WTC11 (cell line): ENCODE results near the gene SIX6. TPM values are rescaled to one million over a fixed set of nuclear protein-coding genes. Genes with fewer than 3 reads are reported as not detected.
A peak's percentile ranks its signal among the peaks of the same experiment; 100 is the strongest.

ENCODE experiments used
- ATAC-seq: fragments of 200-7000 bp; cut with Tn5 transposase; 2 replicates; pipeline ENCODE4 v1.10.0; 2021; ENCODE audit warnings: mild to moderate bottlenecking, moderate library complexity
- CTCF ChIA-PET: fragments of 300-600 bp; sonication (Branson Sonifier 250); formaldehyde crosslinking; loops from one replicate; lab custom pipeline; 2021; ENCODE audit warnings: antibody characterized with exemption; lab: Charles Lee
- POLR2A ChIA-PET: fragments of 350-600 bp; sonication (Branson Sonifier 250); formaldehyde crosslinking; loops from one replicate; lab custom pipeline; 2021; ENCODE audit warnings: antibody characterized with exemption; lab: Charles Lee
- DNase-seq: peaks from one replicate; pipeline ENCODE4 v3.0.0; 2021; ENCODE audit warnings: low spot score
- H3K27ac Mint-ChIP-seq: 2 replicates; pipeline ENCODE4 v1.8.0; 2021; ENCODE audit warnings: mixed read lengths
- H3K27me3 Mint-ChIP-seq: 2 replicates; pipeline ENCODE4 v1.8.0; 2021; ENCODE audit warnings: low read depth, mild to moderate bottlenecking, moderate library complexity, mixed read lengths
- H3K36me3 Mint-ChIP-seq: 2 replicates; pipeline ENCODE4 v1.8.0; 2021; ENCODE audit warnings: mixed read lengths
- H3K4me1 Mint-ChIP-seq: 2 replicates; pipeline ENCODE4 v1.8.0; 2022; ENCODE audit warnings: mixed read lengths
- H3K4me3 Mint-ChIP-seq: 2 replicates; pipeline ENCODE4 v1.8.0; 2021; ENCODE audit warnings: mild to moderate bottlenecking, moderate library complexity, mixed read lengths
- H3K9me3 Mint-ChIP-seq: 2 replicates; pipeline ENCODE4 v1.8.0; 2021; ENCODE audit warnings: mixed read lengths
- ATF2 ChIP-seq: sonication (generic); formaldehyde crosslinking; IDR thresholded peaks from 2 replicates; pipeline ENCODE4 v1.8.1; 2022; ENCODE audit warnings: low read depth, missing genetic modification reagents, borderline replicate concordance
- ATF6 ChIP-seq: sonication (generic); formaldehyde crosslinking; IDR thresholded peaks from 2 replicates; pipeline ENCODE4 v1.8.1; 2023; ENCODE audit warnings: mild to moderate bottlenecking, missing genetic modification reagents
- CREB1 ChIP-seq: sonication (generic); formaldehyde crosslinking; IDR thresholded peaks from 2 replicates; pipeline ENCODE4 v1.8.0; 2023; ENCODE audit warnings: mild to moderate bottlenecking, missing genetic modification reagents
- CREM ChIP-seq: sonication (generic); formaldehyde crosslinking; IDR thresholded peaks from 2 replicates; pipeline ENCODE4 v1.8.1; 2022; ENCODE audit warnings: mild to moderate bottlenecking, missing genetic modification reagents, moderate library complexity
- CTCF ChIP-seq: fragments of 200-600 bp; IDR thresholded peaks from 2 replicates; pipeline ENCODE4 v1.8.0; 2022; ENCODE audit warnings: antibody characterized with exemption
- ELF4 ChIP-seq: sonication (generic); formaldehyde crosslinking; IDR thresholded peaks from 2 replicates; pipeline ENCODE4 v1.8.1; 2022; ENCODE audit warnings: low read depth, mild to moderate bottlenecking, moderate library complexity, missing genetic modification reagents
- JAZF1 ChIP-seq: fragments of 250-450 bp; sonication (Bioruptor Pico); IDR thresholded peaks from 2 replicates; pipeline ENCODE4 v1.9.0; 2021; ENCODE audit warnings: moderate library complexity, mild to moderate bottlenecking, inconsistent platforms
- JUN ChIP-seq: sonication (generic); formaldehyde crosslinking; IDR thresholded peaks from 2 replicates; pipeline ENCODE4 v1.8.0; 2023; ENCODE audit warnings: mild to moderate bottlenecking, missing genetic modification reagents
- NFYB ChIP-seq: sonication (generic); formaldehyde crosslinking; conservative IDR thresholded peaks from 2 replicates; pipeline ENCODE4 v1.8.0; 2022; ENCODE audit warnings: low read depth, missing genetic modification reagents
- RORB ChIP-seq: fragments of 250-450 bp; sonication (Bioruptor Pico); IDR thresholded peaks from 2 replicates; pipeline ENCODE4 v1.9.0; 2021; ENCODE audit warnings: mild to moderate bottlenecking
- SMAD4 ChIP-seq: sonication (generic); formaldehyde crosslinking; IDR thresholded peaks from 2 replicates; pipeline ENCODE4 v1.8.0; 2022; ENCODE audit warnings: mild to moderate bottlenecking, missing genetic modification reagents
- TCF7 ChIP-seq: sonication (generic); formaldehyde crosslinking; IDR thresholded peaks from 2 replicates; pipeline ENCODE4 v1.8.0; 2022; ENCODE audit warnings: mild to moderate bottlenecking, low read depth, missing genetic modification reagents, moderate library complexity
- TEAD4 ChIP-seq: sonication (generic); formaldehyde crosslinking; IDR thresholded peaks from 2 replicates; pipeline ENCODE4 v1.8.0; 2022; ENCODE audit warnings: mild to moderate bottlenecking, missing genetic modification reagents
- ZBTB21 ChIP-seq: sonication (generic); formaldehyde crosslinking; IDR thresholded peaks from 2 replicates; pipeline ENCODE4 v1.8.1; 2023; ENCODE audit warnings: mild to moderate bottlenecking, missing genetic modification reagents, borderline replicate concordance
- ZNF219 ChIP-seq: sonication (generic); formaldehyde crosslinking; IDR thresholded peaks from 2 replicates; pipeline ENCODE4 v1.8.0; 2023; ENCODE audit warnings: missing genetic modification reagents, mild to moderate bottlenecking, borderline replicate concordance
- ZNF232 ChIP-seq: sonication (generic); formaldehyde crosslinking; IDR thresholded peaks from 2 replicates; pipeline ENCODE4 v1.8.0; 2022; ENCODE audit warnings: mild to moderate bottlenecking, missing genetic modification reagents
- ZNF263 ChIP-seq: sonication (generic); formaldehyde crosslinking; IDR thresholded peaks from 2 replicates; pipeline ENCODE4 v1.8.1; 2022; ENCODE audit warnings: low read depth, mild to moderate bottlenecking, moderate library complexity, missing genetic modification reagents
- ZNF281 ChIP-seq: sonication (generic); formaldehyde crosslinking; IDR thresholded peaks from 2 replicates; pipeline ENCODE4 v1.8.0; 2023; ENCODE audit warnings: mild to moderate bottlenecking, missing genetic modification reagents
- ZNF671 ChIP-seq: fragments of 250-450 bp; sonication (Bioruptor Pico); IDR thresholded peaks from 2 replicates; pipeline ENCODE4 v1.8.0; 2021; ENCODE audit warnings: mild to moderate bottlenecking
- total RNA-seq: library from RNA; stranded (reverse); gene quantifications from 3 replicates; pipeline ENCODE4 v1.2.3, GENCODE V29; 2021
- TF ChIP-seq, protein P1 (sequence below): sonication (generic); formaldehyde crosslinking; IDR thresholded peaks from 2 replicates; pipeline ENCODE4 v1.8.1; 2023; ENCODE audit warnings: mild to moderate bottlenecking, moderate library complexity, missing genetic modification reagents
- TF ChIP-seq, protein P2 (sequence below): sonication (generic); formaldehyde crosslinking; conservative IDR thresholded peaks from 2 replicates; pipeline ENCODE4 v1.8.1; 2023; ENCODE audit warnings: mild to moderate bottlenecking, low read depth, missing genetic modification reagents, moderate library complexity
- TF ChIP-seq, protein P3 (sequence below): sonication (generic); formaldehyde crosslinking; IDR thresholded peaks from 2 replicates; pipeline ENCODE4 v1.8.0; 2022; ENCODE audit warnings: mild to moderate bottlenecking, missing genetic modification reagents

SIX6 gene
- total RNA-seq, 1 experiment from 2014 or later: 0.07 TPM

- TF ChIP-seq, protein P1, sequence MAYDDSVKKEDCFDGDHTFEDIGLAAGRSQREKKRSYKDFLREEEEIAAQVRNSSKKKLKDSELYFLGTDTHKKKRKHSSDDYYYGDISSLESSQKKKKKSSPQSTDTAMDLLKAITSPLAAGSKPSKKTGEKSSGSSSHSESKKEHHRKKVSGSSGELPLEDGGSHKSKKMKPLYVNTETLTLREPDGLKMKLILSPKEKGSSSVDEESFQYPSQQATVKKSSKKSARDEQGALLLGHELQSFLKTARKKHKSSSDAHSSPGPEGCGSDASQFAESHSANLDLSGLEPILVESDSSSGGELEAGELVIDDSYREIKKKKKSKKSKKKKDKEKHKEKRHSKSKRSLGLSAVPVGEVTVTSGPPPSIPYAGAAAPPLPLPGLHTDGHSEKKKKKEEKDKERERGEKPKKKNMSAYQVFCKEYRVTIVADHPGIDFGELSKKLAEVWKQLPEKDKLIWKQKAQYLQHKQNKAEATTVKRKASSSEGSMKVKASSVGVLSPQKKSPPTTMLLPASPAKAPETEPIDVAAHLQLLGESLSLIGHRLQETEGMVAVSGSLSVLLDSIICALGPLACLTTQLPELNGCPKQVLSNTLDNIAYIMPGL: no peak
- no peak for TF ChIP-seq ZNF263 (CRISPR knock-in tag)
- no peak for TF ChIP-seq TEAD4 (CRISPR knock-in tag)
- no peak for TF ChIP-seq ELF4
- TF ChIP-seq CREB1: no peak
- TF ChIP-seq ZNF219: no peak
- TF ChIP-seq RORB (CRISPR knock-in tag): no peak
Measured at GRCh38 chr14:60502541-60502940, 6.4 kb upstream of the SIX6 start (continued).

DNA sequence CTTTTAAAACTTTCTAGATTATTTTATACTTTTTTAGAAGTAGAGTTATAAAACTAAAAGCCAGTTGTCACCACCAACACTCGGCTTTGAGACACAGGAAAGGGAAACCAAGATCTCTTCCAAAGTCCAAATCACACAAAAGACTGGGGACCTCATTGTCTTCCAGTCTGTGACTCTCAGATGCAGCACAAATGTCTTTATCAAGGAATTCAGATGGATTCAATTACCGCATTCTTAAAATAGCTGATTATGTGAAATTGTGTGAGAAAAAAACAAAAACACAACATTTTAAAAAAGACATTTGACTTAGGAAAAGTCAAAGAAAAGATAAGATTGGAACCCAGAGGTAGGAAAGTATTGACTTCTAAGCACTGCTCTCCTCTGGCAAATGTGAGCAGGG is 3.5 kb upstream of the SIX6 start:
- H3K9me3 Mint-ChIP-seq: no peaks in the 10 kb centered on the region
- H3K36me3 Mint-ChIP-seq: no peaks in the 10 kb centered on the region
- H3K4me1 Mint-ChIP-seq: peaks cover 44% of the 10 kb centered on the region
- no peak for ATAC-seq
- H3K27ac Mint-ChIP-seq: no peak overlapping the region
- POLR2A ChIA-PET: interaction anchor here (1.9 kb wide), 1 partner anchor 11 kb away, joined by 8 read pairs; no protein-coding TSS in a partner anchor
- CTCF ChIA-PET: interaction anchor here (1.5 to 4.7 kb wide), 2 partner anchors 56 to 156 kb away, joined by 6 to 22 read pairs; no protein-coding TSS in a partner anchor
- peak overlapping the region; percentile 72 for H3K4me3 Mint-ChIP-seq
- DNase-seq: no peak
- peaks cover 100% of the 10 kb centered on the region for H3K27me3 Mint-ChIP-seq
- TF ChIP-seq ATF6 (no peak), ZNF232 (CRISPR knock-in tag) (no peak), SMAD4 (CRISPR knock-in tag) (no peak), CREB1 (no peak), ZNF671 (CRISPR knock-in tag) (no peak), ATF2 (CRISPR knock-in tag) (no peak), JUN (CRISPR knock-in tag) (no peak), ZNF281 (no peak), CTCF (no peak)

- Mint-ChIP-seq H3K27ac (no peak overlapping the region), H3K4me1 (peaks cover 48% of the 10 kb centered on the region), H3K4me3 (peak overlapping the region; percentile 72), H3K9me3 (no peaks in the 10 kb centered on the region), H3K27me3 (peaks cover 100% of the 10 kb centered on the region), H3K36me3 (no peaks in the 10 kb centered on the region)
- ChIA-PET CTCF (interaction anchor here (0.6 to 4.7 kb wide), 6 partner anchors 9 to 188 kb away, joined by 3 to 22 read pairs (median 8); no protein-coding TSS in a partner anchor), POLR2A (interaction anchor here (1.9 kb wide), 1 partner anchor 10 kb away, joined by 8 read pairs; no protein-coding TSS in a partner anchor)
- ATAC-seq: no peak
- DNase-seq: no peak
- no peak for TF ChIP-seq CREM (CRISPR knock-in tag)
- no peak for TF ChIP-seq JAZF1 (CRISPR knock-in tag)
- no peak for TF ChIP-seq NFYB (CRISPR knock-in tag)
- TF ChIP-seq ZBTB21 (CRISPR knock-in tag): no peak
- TF ChIP-seq, protein P2, sequence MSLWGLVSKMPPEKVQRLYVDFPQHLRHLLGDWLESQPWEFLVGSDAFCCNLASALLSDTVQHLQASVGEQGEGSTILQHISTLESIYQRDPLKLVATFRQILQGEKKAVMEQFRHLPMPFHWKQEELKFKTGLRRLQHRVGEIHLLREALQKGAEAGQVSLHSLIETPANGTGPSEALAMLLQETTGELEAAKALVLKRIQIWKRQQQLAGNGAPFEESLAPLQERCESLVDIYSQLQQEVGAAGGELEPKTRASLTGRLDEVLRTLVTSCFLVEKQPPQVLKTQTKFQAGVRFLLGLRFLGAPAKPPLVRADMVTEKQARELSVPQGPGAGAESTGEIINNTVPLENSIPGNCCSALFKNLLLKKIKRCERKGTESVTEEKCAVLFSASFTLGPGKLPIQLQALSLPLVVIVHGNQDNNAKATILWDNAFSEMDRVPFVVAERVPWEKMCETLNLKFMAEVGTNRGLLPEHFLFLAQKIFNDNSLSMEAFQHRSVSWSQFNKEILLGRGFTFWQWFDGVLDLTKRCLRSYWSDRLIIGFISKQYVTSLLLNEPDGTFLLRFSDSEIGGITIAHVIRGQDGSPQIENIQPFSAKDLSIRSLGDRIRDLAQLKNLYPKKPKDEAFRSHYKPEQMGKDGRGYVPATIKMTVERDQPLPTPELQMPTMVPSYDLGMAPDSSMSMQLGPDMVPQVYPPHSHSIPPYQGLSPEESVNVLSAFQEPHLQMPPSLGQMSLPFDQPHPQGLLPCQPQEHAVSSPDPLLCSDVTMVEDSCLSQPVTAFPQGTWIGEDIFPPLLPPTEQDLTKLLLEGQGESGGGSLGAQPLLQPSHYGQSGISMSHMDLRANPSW: no peak
- TF ChIP-seq, protein P3, sequence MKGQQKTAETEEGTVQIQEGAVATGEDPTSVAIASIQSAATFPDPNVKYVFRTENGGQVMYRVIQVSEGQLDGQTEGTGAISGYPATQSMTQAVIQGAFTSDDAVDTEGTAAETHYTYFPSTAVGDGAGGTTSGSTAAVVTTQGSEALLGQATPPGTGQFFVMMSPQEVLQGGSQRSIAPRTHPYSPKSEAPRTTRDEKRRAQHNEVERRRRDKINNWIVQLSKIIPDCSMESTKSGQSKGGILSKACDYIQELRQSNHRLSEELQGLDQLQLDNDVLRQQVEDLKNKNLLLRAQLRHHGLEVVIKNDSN: no peak
- TF ChIP-seq TCF7 (CRISPR knock-in tag): no peak
Measured at GRCh38 chr14:60506010-60506409, 2.9 kb upstream of the SIX6 start.
